Skeletal muscle cell (primary cell): ENCODE measurements around the gene ATP5F1E.
"Not testable (repeated sequence)": the region's sequence is repeated elsewhere in the genome, so short reads cannot be mapped to it uniquely, and the experiment has no call there.

Source experiments
- DNase-seq: peaks from one replicate; pipeline ENCODE4 v3.0.0-alpha.2; 2010; ENCODE audit warnings: low read depth
- H3K4me3 ChIP-seq: 2 replicates; pipeline ENCODE4 v1.5.1; 2011; ENCODE audit warnings: low read depth, mild to moderate bottlenecking, control low read depth, low read length, moderate library complexity

The ATP5F1E gene

GRCh38 chr20:59025086-59025485 lies 7.0 kb downstream of the ATP5F1E start:
- no peak for DNase-seq
- H3K4me3 ChIP-seq, result no peak overlapping the region

GRCh38 chr20:59024111-59024530 lies 8.0 kb downstream of the ATP5F1E start:
- H3K4me3 ChIP-seq, result no peak overlapping the region
- DNase-seq, result no peak

GRCh38 chr20:59023616-59024015 lies 8.5 kb downstream of the ATP5F1E start:
- H3K4me3 ChIP-seq, result no peak overlapping the region
- DNase-seq, result no peak

GRCh38 chr20:59022754-59023153 lies 9.4 kb downstream of the ATP5F1E start:
- no peak for DNase-seq
- H3K4me3 ChIP-seq, result no peak overlapping the region

- no peak overlapping the region for H3K4me3 ChIP-seq
- peak; percentile 10 for DNase-seq
Observed at GRCh38 chr20:59020938-59021551, 11.1 kb downstream of the ATP5F1E start.

- no peak within 1 kb of the TSS for H3K4me3 ChIP-seq
- no peak for DNase-seq
Observed at GRCh38 chr20:59019217-59019616, 12.9 kb downstream of the ATP5F1E start, which contains the start of gene TUBB1. Gene TUBB1, plus strand, starts transcription at chr20:59019429. Its CDS starts 94 bp downstream, at chr20:59019523.

GRCh38 chr20:59018817-59019216 lies 13.3 kb downstream of the ATP5F1E start:
- H3K4me3 ChIP-seq, result no peak overlapping the region
- DNase-seq, result no peak

- H3K4me3 ChIP-seq, result no peak overlapping the region
- DNase-seq, result no peak
Observed at GRCh38 chr20:59017493-59018231, 14.5 kb downstream of the ATP5F1E start.

- no peak overlapping the region for H3K4me3 ChIP-seq
- no peak for DNase-seq
Observed at GRCh38 chr20:59016795-59017492, 15.2 kb downstream of the ATP5F1E start.

GRCh38 chr20:59015812-59016711 lies 16.1 kb downstream of the ATP5F1E start:
- H3K4me3 ChIP-seq, result no peak overlapping the region

GRCh38 chr20:59015411-59015810 lies 16.7 kb downstream of the ATP5F1E start:
- DNase-seq, result no peak
- H3K4me3 ChIP-seq, result no peak overlapping the region

More at GRCh38 chr20:59015812-59016711, 16.1 kb downstream of the ATP5F1E start:
- no peak for DNase-seq

GRCh38 chr20:59014680-59015389 lies 17.3 kb downstream of the ATP5F1E start:
- H3K4me3 ChIP-seq, result no peak overlapping the region
- DNase-seq, result no peak

GRCh38 chr20:59013959-59014608 lies 18.1 kb downstream of the ATP5F1E start:
- DNase-seq, result peak; percentile 27
- no peak overlapping the region for H3K4me3 ChIP-seq

- H3K4me3 ChIP-seq, result no peak overlapping the region
- DNase-seq, result no peak
Observed at GRCh38 chr20:59013031-59013951, 18.8 kb downstream of the ATP5F1E start.

- not testable (repeated sequence) for DNase-seq, H3K4me3 ChIP-seq
Observed at GRCh38 chr20:59011874-59012157, 20.3 kb downstream of the ATP5F1E start.

GRCh38 chr20:59010995-59011873 lies 20.9 kb downstream of the ATP5F1E start:
- DNase-seq, result peak; percentile 45
- H3K4me3 ChIP-seq, result no peak overlapping the region
